GM12865 (cell line): ENCODE data around the gene RNFT2.

Source experiments
- DNase-seq: peaks from one replicate; pipeline ENCODE4 v3.0.0; 2010; ENCODE audit warnings: low read depth
- H3K4me3 ChIP-seq: 2 replicates; pipeline ENCODE4 v1.5.1; 2011; ENCODE audit warnings: mild to moderate bottlenecking, low read depth, low read length, control low read depth
- CTCF ChIP-seq: IDR thresholded peaks from 2 replicates; pipeline ENCODE4 v1.5.1; 2011; ENCODE audit warnings: low read length, control low read depth, low read depth, inconsistent platforms; ENCODE audit not compliant: insufficient read depth; ENCODE audit errors: missing control alignments

Gene RNFT2

GRCh38 chr12:116765271-116765670, 27.2 kb downstream of the RNFT2 start:
- DNase-seq, result no peak
- no peak overlapping the region for H3K4me3 ChIP-seq
- no peak for TF ChIP-seq CTCF

- H3K4me3 ChIP-seq, result no peak overlapping the region
- TF ChIP-seq CTCF, result no peak
- no peak for DNase-seq
Measured at GRCh38 chr12:116766285-116766684, 28.2 kb downstream of the RNFT2 start.

GRCh38 chr12:116766746-116767145, 28.6 kb downstream of the RNFT2 start:
- no peak for DNase-seq
- TF ChIP-seq CTCF, result no peak

GRCh38 chr12:116771651-116772050, 33.5 kb downstream of the RNFT2 start:
- DNase-seq, result no peak
- no peak for TF ChIP-seq CTCF
- H3K4me3 ChIP-seq, result no peak overlapping the region

More at GRCh38 chr12:116766746-116767145, 28.6 kb downstream of the RNFT2 start:
- no peak overlapping the region for H3K4me3 ChIP-seq

- no peak for DNase-seq
- H3K4me3 ChIP-seq, result no peak overlapping the region
- TF ChIP-seq CTCF, result no peak
Measured at GRCh38 chr12:116773276-116773731, 35.2 kb downstream of the RNFT2 start.

- H3K4me3 ChIP-seq, result no peak overlapping the region
- DNase-seq, result no peak
- no peak for TF ChIP-seq CTCF
Measured at GRCh38 chr12:116774020-116774419, 35.9 kb downstream of the RNFT2 start.

- H3K4me3 ChIP-seq, result no peak overlapping the region
- DNase-seq, result peak; percentile 6
- no peak for TF ChIP-seq CTCF
Measured at GRCh38 chr12:116777245-116777644, 39.1 kb downstream of the RNFT2 start.
